Mesothelial cell of epicardium (in vitro differentiated cells): Measurements from ENCODE around the gene PCBD1. TPM values are rescaled to one million over a fixed set of nuclear protein-coding genes. Genes with fewer than 3 reads are reported as not detected.
A peak's percentile ranks its signal among the peaks of the same experiment; 100 is the strongest.

Experiments used
- DNase-seq, 2 experiments: peaks; one replicate each; pipeline ENCODE4 v3.0.0; 2021; ENCODE audit warnings: low spot score in 2 of 2; ENCODE audit not compliant: unreplicated experiment in 2 of 2
- H3K27ac Mint-ChIP-seq: 2 replicates; pipeline ENCODE4 v1.8.0; 2021; ENCODE audit warnings: mixed read lengths
- H3K27me3 Mint-ChIP-seq: 2 replicates; pipeline ENCODE4 v1.8.0; 2021; ENCODE audit warnings: low read depth, mixed read lengths
- H3K36me3 Mint-ChIP-seq: 2 replicates; pipeline ENCODE4 v1.8.0; 2021; ENCODE audit warnings: mixed read lengths
- H3K4me1 Mint-ChIP-seq: 2 replicates; pipeline ENCODE4 v1.8.0; 2021; ENCODE audit warnings: mixed read lengths
- H3K4me3 Mint-ChIP-seq: 2 replicates; pipeline ENCODE4 v1.8.0; 2021; ENCODE audit warnings: mild to moderate bottlenecking, moderate library complexity, mixed read lengths
- H3K9me3 Mint-ChIP-seq: 2 replicates; pipeline ENCODE4 v1.8.0; 2021; ENCODE audit warnings: mixed read lengths
- CTCF ChIP-seq: fragments of 200-600 bp; sonication (generic); IDR thresholded peaks from one replicate; pipeline ENCODE4 v1.5.0; 2021; ENCODE audit warnings: antibody characterized with exemption; ENCODE audit not compliant: unreplicated experiment
- total RNA-seq: library from RNA; stranded (reverse); gene quantifications from 3 replicates; pipeline ENCODE4 v1.2.1, GENCODE V29; 2021

PCBD1 gene
- total RNA-seq, 1 donor from 2014 or later: 50.5 TPM

DNA sequence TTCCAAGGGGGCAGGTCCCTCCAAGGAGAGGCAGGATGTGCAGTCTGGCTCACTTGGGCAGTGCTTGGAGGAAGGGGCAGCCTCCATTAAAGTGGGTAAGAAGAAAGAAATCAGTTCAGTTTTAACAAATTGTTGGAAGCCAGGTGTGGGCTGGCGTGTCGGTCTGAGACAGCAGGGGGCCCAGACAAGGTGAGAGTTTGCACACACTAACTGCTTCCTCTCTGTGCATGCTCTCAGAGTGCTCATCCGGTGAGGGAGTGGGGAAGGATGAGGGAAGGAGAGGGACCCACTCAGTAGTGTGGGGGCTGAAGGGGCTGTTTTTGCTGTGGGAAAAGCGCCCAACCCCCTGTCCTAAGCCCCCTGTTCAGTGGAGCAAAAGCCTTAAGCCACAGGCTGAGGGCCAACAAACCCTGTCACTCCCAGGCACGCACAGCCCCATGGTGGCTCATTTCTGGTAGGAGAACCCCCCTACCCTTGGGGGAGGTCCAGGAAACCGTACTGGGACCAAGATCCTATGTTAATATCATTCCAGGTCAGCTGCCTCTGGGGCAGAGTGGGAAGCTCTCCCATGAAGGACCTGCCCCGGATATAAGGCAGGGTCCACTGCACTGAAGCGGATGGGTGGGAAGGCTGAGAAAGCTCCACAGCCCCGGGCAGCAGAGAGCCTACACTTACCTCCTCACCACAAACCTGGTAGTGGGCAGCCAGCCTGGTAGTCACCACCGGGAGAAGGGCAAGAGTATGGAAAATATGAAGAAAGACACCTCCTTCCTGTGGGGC is 5.1 kb upstream of the PCBD1 start:
- peaks cover 5% of the 10 kb centered on the region for H3K4me1 Mint-ChIP-seq
- H3K27me3 Mint-ChIP-seq: peaks cover 2% of the 10 kb centered on the region
- DNase-seq: peak in 1 of 2 experiments; percentile 26
- H3K9me3 Mint-ChIP-seq: no peaks in the 10 kb centered on the region
- no peak for TF ChIP-seq CTCF
- no peaks in the 10 kb centered on the region for H3K36me3 Mint-ChIP-seq
- H3K4me3 Mint-ChIP-seq: no peak overlapping the region
- no peak overlapping the region for H3K27ac Mint-ChIP-seq

- no peak for DNase-seq
- no peaks in the 10 kb centered on the region for H3K36me3 Mint-ChIP-seq
Observed at GRCh38 chr10:70892631-70893030, 4.3 kb upstream of the PCBD1 start.

DNA sequence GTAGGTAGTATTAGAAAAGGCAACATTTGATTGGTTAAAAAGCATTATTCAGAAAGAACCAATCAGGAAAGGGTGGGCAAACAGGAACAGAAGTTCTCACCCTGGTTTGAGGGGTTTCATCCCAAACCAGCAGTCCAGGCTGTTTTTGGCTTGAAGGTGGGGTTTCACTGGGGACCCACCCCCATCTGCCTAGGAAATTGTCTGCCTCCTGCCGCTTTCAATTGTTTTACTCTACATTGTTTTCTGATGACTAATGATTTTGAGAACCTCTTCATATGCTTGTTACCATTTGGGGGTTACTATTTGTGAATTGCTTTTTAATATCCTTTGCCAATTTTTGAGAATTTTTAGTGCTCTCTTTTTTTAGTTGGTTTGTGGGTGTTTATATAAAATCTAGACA is 3.3 kb upstream of the PCBD1 start:
- DNase-seq: no peak
- peaks cover 11% of the 10 kb centered on the region for H3K4me1 Mint-ChIP-seq
- H3K4me3 Mint-ChIP-seq: no peak overlapping the region
- no peaks in the 10 kb centered on the region for H3K9me3 Mint-ChIP-seq
- no peaks in the 10 kb centered on the region for H3K36me3 Mint-ChIP-seq
- H3K27me3 Mint-ChIP-seq: peaks cover 2% of the 10 kb centered on the region
- no peak overlapping the region for H3K27ac Mint-ChIP-seq
- no peak for TF ChIP-seq CTCF

More at GRCh38 chr10:70892631-70893030, 4.3 kb upstream of the PCBD1 start:
- H3K4me1 Mint-ChIP-seq: peaks cover 6% of the 10 kb centered on the region
- H3K4me3 Mint-ChIP-seq: no peak overlapping the region
- H3K27ac Mint-ChIP-seq: no peak overlapping the region
- peaks cover 2% of the 10 kb centered on the region for H3K27me3 Mint-ChIP-seq
- no peaks in the 10 kb centered on the region for H3K9me3 Mint-ChIP-seq
- TF ChIP-seq CTCF: no peak

GRCh38 chr10:70890917-70891431 is 2.6 kb upstream of the PCBD1 start:
- Mint-ChIP-seq H3K4me3 (no peak overlapping the region), H3K27ac (no peak overlapping the region), H3K9me3 (no peaks in the 10 kb centered on the region), H3K27me3 (peaks cover 2% of the 10 kb centered on the region), H3K4me1 (peaks cover 17% of the 10 kb centered on the region), H3K36me3 (no peaks in the 10 kb centered on the region)
- TF ChIP-seq CTCF: no peak
- DNase-seq: no peak

DNA sequence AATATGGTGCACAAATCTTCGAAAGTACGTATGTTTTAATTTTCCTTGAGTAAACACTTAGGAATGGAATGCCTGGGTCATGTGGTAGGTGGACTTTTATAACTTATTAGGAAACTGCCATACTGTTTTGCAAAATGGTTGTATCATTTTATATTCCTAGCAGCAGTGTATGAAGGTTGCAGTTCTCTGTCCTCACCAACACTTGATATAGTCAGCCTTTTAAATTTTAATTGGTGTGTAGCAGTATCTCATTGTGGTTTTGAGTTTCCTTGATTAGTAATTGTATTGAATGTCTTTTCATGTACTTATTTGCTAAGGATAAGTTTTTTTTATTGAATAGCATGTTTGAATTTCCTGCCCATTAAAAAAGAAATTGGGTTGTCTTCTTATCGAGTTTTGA is 926 bp upstream of the PCBD1 start:
- no peak for TF ChIP-seq CTCF
- H3K9me3 Mint-ChIP-seq: no peaks in the 10 kb centered on the region
- no peak overlapping the region for H3K27ac Mint-ChIP-seq
- H3K36me3 Mint-ChIP-seq: peaks cover 10% of the 10 kb centered on the region
- H3K4me1 Mint-ChIP-seq: peaks cover 21% of the 10 kb centered on the region
- H3K4me3 Mint-ChIP-seq: peak overlapping the region; percentile 75
- peaks cover 2% of the 10 kb centered on the region for H3K27me3 Mint-ChIP-seq
- DNase-seq: no peak
